Muscle layer of duodenum (tissue), 2 donors: ENCODE measurements around the gene DENND6A.
A peak's percentile ranks its signal among the peaks of the same experiment; 100 is the strongest.

Source experiments
- H3K27ac ChIP-seq: one replicate; pipeline ENCODE4 v1.7.0; 2013; ENCODE audit warnings: mild to moderate bottlenecking, low read length
- H3K27me3 ChIP-seq: one replicate; pipeline ENCODE4 v1.7.0; 2013; ENCODE audit warnings: low read depth, mild to moderate bottlenecking, control low read depth, low read length
- H3K36me3 ChIP-seq, 2 donors: one replicate each; pipeline ENCODE4 v1.7.0; 2013; ENCODE audit warnings: low read length in 2 of 2, control low read depth in 1 of 2, mild to moderate bottlenecking in 1 of 2; ENCODE audit not compliant: insufficient read depth in 2 of 2, control insufficient read depth in 1 of 2
- H3K4me1 ChIP-seq, 2 donors: one replicate each; pipeline ENCODE4 v1.7.0; 2013; ENCODE audit warnings: low read length in 2 of 2, mild to moderate bottlenecking in 2 of 2, control low read depth in 1 of 2, moderate library complexity in 1 of 2; ENCODE audit not compliant: insufficient read depth in 2 of 2, control insufficient read depth in 1 of 2
- H3K4me3 ChIP-seq, 2 donors: one replicate each; pipeline ENCODE4 v1.7.0; 2013; ENCODE audit warnings: low read length in 2 of 2, low read depth in 1 of 2, mild to moderate bottlenecking in 1 of 2
- H3K9me3 ChIP-seq, 2 donors: one replicate each; pipeline ENCODE4 v1.7.0; 2013; ENCODE audit warnings: low read length in 2 of 2, control low read depth in 1 of 2, mild to moderate bottlenecking in 1 of 2; ENCODE audit not compliant: control insufficient read depth in 1 of 2
- donor health status: healthy.

The DENND6A gene, protein sequence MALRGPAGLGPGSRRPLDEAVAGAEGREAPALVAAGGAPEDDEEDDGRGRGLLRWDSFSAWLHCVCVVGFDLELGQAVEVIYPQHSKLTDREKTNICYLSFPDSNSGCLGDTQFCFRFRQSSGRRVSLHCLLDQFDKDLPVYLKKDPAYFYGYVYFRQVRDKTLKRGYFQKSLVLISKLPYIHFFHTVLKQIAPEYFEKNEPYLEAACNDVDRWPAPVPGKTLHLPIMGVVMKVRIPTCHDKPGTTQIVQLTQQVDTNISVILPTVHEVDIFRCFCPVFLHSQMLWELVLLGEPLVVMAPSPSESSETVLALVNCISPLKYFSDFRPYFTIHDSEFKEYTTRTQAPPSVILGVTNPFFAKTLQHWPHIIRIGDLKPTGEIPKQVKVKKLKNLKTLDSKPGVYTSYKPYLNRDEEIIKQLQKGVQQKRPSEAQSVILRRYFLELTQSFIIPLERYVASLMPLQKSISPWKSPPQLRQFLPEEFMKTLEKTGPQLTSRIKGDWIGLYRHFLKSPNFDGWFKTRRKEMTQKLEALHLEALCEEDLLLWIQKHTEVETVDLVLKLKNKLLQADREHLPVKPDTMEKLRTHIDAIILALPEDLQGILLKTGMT

DNA sequence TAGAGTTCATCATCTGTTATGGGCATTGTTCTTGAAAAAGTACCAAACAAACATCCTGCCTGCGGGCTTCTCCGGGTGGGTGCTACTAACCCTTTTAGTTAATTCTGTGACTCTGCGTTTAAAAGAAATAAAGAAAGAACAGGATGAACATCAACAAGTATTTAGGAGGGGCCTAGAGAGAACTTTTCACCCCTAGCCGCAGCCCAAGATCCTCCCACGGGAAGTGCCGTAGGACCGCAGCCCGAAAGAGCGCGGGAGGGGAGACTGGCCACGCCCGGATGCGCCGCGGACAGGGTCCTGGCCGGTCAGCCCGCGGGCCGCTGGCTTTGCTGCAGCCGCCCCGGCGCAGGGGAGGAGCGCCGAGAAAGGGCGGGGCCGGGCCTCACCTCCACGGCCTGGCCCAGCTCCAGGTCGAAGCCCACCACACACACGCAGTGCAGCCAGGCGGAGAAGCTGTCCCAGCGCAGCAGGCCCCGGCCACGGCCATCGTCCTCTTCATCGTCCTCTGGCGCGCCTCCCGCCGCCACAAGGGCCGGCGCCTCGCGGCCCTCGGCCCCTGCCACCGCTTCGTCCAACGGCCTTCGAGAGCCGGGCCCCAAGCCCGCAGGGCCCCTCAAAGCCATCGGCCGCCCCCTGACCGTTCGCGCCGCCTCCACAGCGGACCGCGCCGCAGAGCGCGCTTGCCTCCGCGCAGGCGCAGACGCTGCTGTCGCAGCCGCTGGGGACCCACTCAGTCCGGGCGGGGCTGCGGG is at the start of gene DENND6A:
Gene DENND6A, minus strand, starts transcription at position 682 of the 752 bp plus-strand sequence. Its CDS starts 59 bp downstream, at position 623.
- Histone ChIP-seq H3K36me3 (peaks cover 0 to 3% of the 10 kb centered on the region in 2 donors), H3K4me3 (peak within 1 kb of the TSS; percentile 83 to 88), H3K4me1 (peaks cover 3 to 29% of the 10 kb centered on the region in 2 donors), H3K27ac (peak within 1 kb of the TSS; percentile 73), H3K27me3 (no peaks in the 10 kb centered on the region), H3K9me3 (no peaks in the 10 kb centered on the region)

DNA sequence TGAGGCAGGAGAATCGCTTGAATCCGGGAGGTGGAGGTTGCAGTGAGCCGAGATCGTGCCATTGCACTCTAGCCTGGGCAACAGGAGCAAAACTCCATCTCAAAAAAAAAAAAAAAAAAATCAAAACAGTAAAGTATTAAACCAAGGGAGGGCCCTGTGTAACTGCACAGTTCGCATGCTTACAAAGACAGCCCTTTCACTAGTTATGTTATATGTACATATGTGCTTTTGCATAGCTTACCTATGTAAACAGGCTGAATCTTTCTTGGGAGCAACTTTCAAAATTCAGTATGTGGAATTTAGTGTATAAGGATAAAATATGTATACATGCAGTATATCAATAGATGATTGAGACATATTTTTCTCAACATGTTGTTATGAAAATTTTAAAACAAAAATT is 47.1 kb upstream of the DENND6A start:
- peaks cover 0 to 11% of the 10 kb centered on the region in 2 donors for H3K4me1 ChIP-seq
- H3K36me3 ChIP-seq: no peaks in the 10 kb centered on the region
- no peaks in the 10 kb centered on the region for H3K9me3 ChIP-seq
- H3K27me3 ChIP-seq: no peaks in the 10 kb centered on the region
- H3K4me3 ChIP-seq: no peak overlapping the region
- no peak overlapping the region for H3K27ac ChIP-seq

DNA sequence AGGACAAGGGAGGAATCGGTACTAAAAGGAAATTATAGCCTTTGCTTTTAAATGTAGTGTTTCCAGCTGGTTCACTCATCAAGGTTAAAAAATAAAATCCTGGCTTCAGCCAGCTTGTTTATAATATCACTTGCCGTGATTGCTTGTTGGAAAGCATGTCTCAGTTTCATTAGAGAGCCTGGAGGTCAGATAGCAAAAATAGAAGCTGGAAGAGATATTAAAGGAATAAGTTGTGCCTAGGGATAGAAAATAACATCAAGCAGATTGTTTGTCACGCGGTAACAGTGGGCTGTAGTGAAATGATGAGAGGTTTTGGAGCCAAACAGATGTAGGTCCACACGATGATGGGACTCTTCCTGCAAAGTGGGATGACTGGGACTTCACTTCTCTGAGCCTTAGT is 45.5 kb upstream of the DENND6A start:
- Histone ChIP-seq H3K27me3 (no peaks in the 10 kb centered on the region), H3K9me3 (no peaks in the 10 kb centered on the region), H3K4me3 (no peak overlapping the region), H3K36me3 (no peaks in the 10 kb centered on the region), H3K4me1 (peaks cover 0 to 11% of the 10 kb centered on the region in 2 donors), H3K27ac (no peak overlapping the region)

DNA sequence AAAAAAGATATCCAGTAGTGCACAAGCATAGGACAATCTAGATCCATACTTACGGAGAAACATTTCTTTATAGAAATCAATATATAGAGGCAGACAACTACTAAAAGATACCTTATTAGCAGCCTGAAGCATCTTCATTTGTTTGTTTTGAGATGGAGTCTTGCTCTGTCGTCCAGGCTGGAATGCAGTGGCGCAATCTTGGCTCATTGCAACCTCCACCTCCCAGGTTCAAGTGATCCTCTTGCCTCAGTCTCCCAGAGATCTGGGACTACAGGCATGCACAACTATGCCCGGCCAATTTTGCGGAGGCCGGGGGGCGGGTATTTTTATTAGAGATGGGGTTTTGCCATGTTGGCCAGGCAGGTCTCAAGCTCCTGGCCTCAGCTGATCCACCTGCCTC is 45.0 kb upstream of the DENND6A start:
- H3K27ac ChIP-seq: no peak overlapping the region
- no peaks in the 10 kb centered on the region for H3K36me3 ChIP-seq
- H3K27me3 ChIP-seq: no peaks in the 10 kb centered on the region
- H3K9me3 ChIP-seq: no peaks in the 10 kb centered on the region
- H3K4me1 ChIP-seq: peaks cover 0 to 11% of the 10 kb centered on the region in 2 donors
- no peak overlapping the region for H3K4me3 ChIP-seq

DNA sequence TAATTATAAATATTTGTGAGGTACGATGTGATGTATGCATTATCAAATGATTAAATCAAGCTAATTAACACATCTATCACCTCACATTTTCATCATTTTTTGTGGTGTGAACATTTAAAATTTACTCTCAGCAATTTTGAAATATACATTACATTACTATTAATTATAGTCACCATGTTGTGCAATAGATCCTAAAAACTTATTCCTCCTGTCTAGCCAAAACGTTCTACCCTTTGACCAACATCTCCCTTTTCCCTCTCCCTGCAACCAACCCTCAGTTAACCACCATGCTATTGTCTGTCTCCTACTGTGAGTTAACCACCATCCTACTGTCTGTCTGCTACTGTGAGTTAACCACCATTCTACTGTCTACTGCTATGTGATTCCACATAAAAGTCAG is 42.5 kb upstream of the DENND6A start:
- Histone ChIP-seq H3K27ac (no peak overlapping the region), H3K27me3 (no peaks in the 10 kb centered on the region), H3K9me3 (no peaks in the 10 kb centered on the region), H3K36me3 (no peaks in the 10 kb centered on the region), H3K4me3 (no peak overlapping the region), H3K4me1 (peaks cover 0 to 11% of the 10 kb centered on the region in 2 donors)

DNA sequence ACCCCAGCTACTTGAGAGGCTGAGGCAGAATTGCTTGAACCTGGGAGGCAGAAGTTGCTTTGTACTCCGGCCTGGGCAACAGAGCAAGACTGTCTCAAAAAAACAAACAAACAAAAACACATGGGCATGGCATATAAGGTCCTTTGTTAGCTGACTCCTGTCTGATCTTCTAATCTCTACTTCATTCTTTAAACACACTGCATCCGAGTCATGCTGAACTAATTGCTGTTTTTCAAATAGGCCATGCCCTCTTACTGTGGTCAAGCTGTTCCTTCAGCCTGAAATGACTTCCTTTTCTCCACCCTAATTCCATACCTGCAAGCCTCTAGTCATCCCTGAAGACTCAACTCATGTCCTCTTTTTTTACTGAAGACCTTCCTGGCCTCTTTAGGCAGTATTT is 40.9 kb upstream of the DENND6A start:
- Histone ChIP-seq H3K9me3 (no peaks in the 10 kb centered on the region), H3K4me3 (no peak overlapping the region), H3K27ac (no peak overlapping the region), H3K36me3 (no peaks in the 10 kb centered on the region), H3K27me3 (no peaks in the 10 kb centered on the region), H3K4me1 (peaks cover 0 to 11% of the 10 kb centered on the region in 2 donors)

DNA sequence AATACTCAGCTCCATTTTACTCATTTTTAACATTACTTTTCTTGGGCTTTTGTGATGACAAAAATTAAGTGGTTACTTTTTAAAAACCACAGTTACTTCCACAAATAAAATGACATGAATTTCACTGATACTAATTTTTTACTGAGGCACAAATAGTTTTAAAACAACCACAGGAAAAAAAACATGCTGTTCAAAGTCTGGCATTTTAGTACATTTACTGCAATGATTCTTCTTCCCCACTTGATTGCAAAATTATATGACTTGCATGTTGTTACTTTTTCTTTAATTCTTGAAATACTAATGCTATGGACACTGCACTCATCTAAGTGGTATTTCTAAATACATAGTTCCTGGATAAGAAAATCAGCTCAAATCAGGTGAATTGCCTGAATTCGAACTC is 38.4 kb upstream of the DENND6A start:
- no peaks in the 10 kb centered on the region for H3K9me3 ChIP-seq
- H3K4me3 ChIP-seq: no peak overlapping the region
- no peaks in the 10 kb centered on the region for H3K27me3 ChIP-seq
- H3K4me1 ChIP-seq: no peaks in the 10 kb centered on the region
- H3K27ac ChIP-seq: no peak overlapping the region
- H3K36me3 ChIP-seq: no peaks in the 10 kb centered on the region

DNA sequence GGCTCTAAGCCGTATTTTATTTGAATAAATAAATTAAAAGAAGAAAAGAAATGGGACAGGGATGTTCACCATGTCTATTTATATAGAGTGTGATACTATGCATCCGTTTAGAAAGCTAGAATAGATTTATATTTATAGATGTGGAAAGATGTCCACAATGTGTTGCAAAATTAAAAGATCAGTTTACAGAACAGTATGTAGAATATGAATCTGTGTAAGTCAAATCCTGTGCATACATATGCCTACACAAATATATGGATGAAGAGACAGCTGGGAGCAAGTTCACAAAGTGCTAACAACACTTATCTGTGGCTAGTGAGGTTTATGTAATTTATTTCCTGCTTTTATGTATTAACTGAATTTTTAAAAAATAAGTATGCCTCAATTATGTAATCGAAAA is 37.8 kb upstream of the DENND6A start:
- no peak overlapping the region for H3K4me3 ChIP-seq
- H3K27ac ChIP-seq: no peak overlapping the region
- H3K36me3 ChIP-seq: no peaks in the 10 kb centered on the region
- no peaks in the 10 kb centered on the region for H3K27me3 ChIP-seq
- H3K4me1 ChIP-seq: no peaks in the 10 kb centered on the region
- no peaks in the 10 kb centered on the region for H3K9me3 ChIP-seq

DNA sequence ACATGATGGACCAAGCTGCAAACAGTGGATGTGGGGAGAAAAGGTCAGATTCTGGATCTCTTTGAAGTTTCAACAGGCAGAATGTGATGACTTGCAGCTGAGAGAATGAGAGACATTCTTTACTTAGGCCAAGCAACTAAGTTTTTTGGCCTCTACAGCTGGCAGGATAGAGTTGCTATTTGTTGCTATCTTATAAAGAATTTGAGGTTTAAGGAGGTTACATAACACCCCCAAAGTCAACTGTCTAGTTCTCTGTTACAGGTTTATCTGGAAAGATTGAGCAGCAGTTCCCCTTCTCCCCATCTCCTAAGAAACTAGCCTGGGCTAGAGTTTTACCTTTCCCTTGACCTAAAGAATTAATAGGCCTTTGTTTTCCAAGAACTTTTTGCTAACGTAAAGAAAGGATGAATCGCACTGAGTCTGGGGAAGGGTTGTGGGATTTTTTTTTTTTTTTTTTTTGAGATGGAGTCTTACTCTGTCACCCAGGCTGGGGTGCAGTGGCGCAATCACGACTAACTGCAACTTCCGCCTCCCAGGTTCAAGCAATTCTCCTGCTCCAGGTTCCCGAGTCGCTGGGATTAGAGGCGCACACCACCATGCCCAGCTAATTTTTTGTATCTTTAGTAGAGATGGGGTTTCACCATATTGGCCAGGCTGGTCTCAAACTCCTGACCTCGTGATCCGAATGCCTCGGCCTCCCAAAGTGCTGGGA is 36.6 kb upstream of the DENND6A start:
- H3K4me3 ChIP-seq: no peak overlapping the region
- no peak overlapping the region for H3K27ac ChIP-seq
- no peaks in the 10 kb centered on the region for H3K4me1 ChIP-seq
- H3K9me3 ChIP-seq: no peaks in the 10 kb centered on the region
- H3K36me3 ChIP-seq: no peaks in the 10 kb centered on the region
- H3K27me3 ChIP-seq: no peaks in the 10 kb centered on the region

DNA sequence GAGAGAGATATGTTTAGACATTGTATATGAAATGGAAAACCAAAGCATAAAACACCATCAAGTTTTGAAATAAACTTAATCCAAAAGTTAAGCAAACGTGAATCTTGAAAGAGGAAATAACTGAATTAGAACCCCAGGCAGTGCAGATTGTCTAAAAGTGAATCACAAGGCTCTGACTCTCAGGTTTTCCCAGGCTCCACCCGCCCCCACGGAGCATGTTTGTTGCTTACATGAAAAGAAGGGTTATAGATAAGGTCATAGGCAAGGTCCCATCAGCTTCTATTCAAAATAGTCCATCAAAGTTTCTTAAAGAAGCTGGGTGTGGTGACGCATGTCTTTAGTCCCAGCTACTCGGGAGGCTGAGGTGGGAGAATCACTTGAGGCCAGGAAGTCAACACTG is 34.2 kb upstream of the DENND6A start:
- Histone ChIP-seq H3K4me1 (no peaks in the 10 kb centered on the region), H3K27ac (no peak overlapping the region), H3K9me3 (no peaks in the 10 kb centered on the region), H3K27me3 (no peaks in the 10 kb centered on the region), H3K36me3 (no peaks in the 10 kb centered on the region), H3K4me3 (no peak overlapping the region)

DNA sequence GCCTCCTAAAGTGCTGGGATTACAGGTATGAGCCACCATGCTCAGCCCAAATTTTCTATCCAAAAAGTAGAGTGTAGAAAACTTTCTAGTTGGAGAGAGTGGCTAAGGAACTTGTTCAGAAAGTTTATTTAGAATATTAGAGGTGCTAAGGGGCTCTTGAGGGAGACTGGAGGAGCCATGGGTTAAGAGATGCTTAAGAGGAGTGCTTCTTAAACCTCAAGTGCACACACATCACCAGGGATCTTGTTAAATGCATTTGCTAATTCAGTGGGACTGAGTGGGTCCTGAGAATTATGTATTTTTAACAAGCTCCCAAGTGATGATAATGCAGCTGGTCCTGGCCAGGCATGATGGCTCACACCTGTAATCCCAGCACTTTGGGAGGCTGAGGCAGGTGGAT is 33.5 kb upstream of the DENND6A start:
- no peaks in the 10 kb centered on the region for H3K36me3 ChIP-seq
- no peaks in the 10 kb centered on the region for H3K4me1 ChIP-seq
- H3K27ac ChIP-seq: no peak overlapping the region
- H3K4me3 ChIP-seq: no peak overlapping the region
- H3K27me3 ChIP-seq: no peaks in the 10 kb centered on the region
- H3K9me3 ChIP-seq: no peaks in the 10 kb centered on the region
